ENCODE data around the gene ZHX3.

GRCh38 chr20:41214666-41215065 is 102.9 kb downstream of the ZHX3 start:
- TF ChIP-seq, protein P1, sequence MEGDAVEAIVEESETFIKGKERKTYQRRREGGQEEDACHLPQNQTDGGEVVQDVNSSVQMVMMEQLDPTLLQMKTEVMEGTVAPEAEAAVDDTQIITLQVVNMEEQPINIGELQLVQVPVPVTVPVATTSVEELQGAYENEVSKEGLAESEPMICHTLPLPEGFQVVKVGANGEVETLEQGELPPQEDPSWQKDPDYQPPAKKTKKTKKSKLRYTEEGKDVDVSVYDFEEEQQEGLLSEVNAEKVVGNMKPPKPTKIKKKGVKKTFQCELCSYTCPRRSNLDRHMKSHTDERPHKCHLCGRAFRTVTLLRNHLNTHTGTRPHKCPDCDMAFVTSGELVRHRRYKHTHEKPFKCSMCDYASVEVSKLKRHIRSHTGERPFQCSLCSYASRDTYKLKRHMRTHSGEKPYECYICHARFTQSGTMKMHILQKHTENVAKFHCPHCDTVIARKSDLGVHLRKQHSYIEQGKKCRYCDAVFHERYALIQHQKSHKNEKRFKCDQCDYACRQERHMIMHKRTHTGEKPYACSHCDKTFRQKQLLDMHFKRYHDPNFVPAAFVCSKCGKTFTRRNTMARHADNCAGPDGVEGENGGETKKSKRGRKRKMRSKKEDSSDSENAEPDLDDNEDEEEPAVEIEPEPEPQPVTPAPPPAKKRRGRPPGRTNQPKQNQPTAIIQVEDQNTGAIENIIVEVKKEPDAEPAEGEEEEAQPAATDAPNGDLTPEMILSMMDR (IDR thresholded peaks at IDR 0.05): no peak
- TF ChIP-seq POLR2AphosphoS5 (IDR thresholded peaks at IDR 0.05) (no peak), POLR2A (IDR thresholded peaks at IDR 0.05) (no peak), EP300 (IDR thresholded peaks at IDR 0.05) (no peak)

Measured in stomach (tissue), 4 donors.